GM12878 (cell line): ENCODE data around the gene ROR2. TPM values are rescaled to one million over a fixed set of nuclear protein-coding genes. Genes with fewer than 3 reads are reported as not detected.

Experiments
- ATAC-seq: fragments of 200-7000 bp; cut with Tn5 transposase; 3 replicates; pipeline ENCODE4 v1.9.1; 2020; ENCODE audit warnings: mild to moderate bottlenecking, moderate library complexity
- BruUV-seq: library from RNA; stranded (reverse); fragments of 400-500 nt; replicated peaks from 2 replicates; lab custom pipeline; 2021; lab: Mats Ljungman, UMichigan
- CTCF ChIA-PET: fragments of 300-600 bp; sonication (Branson Sonifier 250); formaldehyde crosslinking; extraction: SDS; loops from one replicate; lab custom pipeline; 2021; ENCODE audit warnings: inconsistent platforms; lab: Yijun Ruan, JAX
- POLR2A ChIA-PET: fragments of 350-600 bp; formaldehyde crosslinking; extraction: SDS; loops from one replicate; lab custom pipeline; 2021; ENCODE audit warnings: inconsistent platforms; lab: Charles Lee
- RAD21 ChIA-PET: fragments of 300-600 bp; sonication (Branson Sonifier 250); formaldehyde crosslinking; loops from one replicate; lab custom pipeline; 2023; ENCODE audit warnings: antibody characterized with exemption; ENCODE audit not compliant: unreplicated experiment; lab: Charles Lee
- SMC1A ChIA-PET: fragments of 300-600 bp; sonication (Branson Sonifier 250); formaldehyde crosslinking; loops from one replicate; lab custom pipeline; 2023; ENCODE audit not compliant: unreplicated experiment, uncharacterized antibody; lab: Charles Lee
- DNase-seq: peaks from one replicate; pipeline ENCODE4 v3.0.0-alpha.2; 2011; ENCODE audit warnings: low read depth, low spot score
- FAIRE-seq: peaks from 3 replicates; lab custom pipeline; 2011; peaks lifted over from hg19 to GRCh38; lab: Jason Lieb, UNC
- H2AFZ ChIP-seq: 2 replicates; pipeline ENCODE4 v1.6.0; 2011; ENCODE audit warnings: low read depth, low read length, control low read depth; ENCODE audit not compliant: control insufficient read depth
- H3K27ac ChIP-seq: 2 replicates; pipeline ENCODE4 v1.5.1; 2011; ENCODE audit warnings: control low read depth; ENCODE audit not compliant: control insufficient read depth, insufficient read depth
- H3K27me3 ChIP-seq, 2 experiments: replicated peaks in 1 of 2; 2 replicates each; pipeline versions ENCODE4 v1.6.0 to v1.6.1; 2011; ENCODE audit warnings: low read length in 1 of 2; ENCODE audit not compliant: control insufficient read depth in 2 of 2, insufficient read depth in 2 of 2
- H3K36me3 ChIP-seq, 2 experiments: 2 replicates each; pipeline ENCODE4 v1.5.1; 2011; ENCODE audit warnings: low read length in 1 of 2; ENCODE audit not compliant: control insufficient read depth in 2 of 2, insufficient read depth in 2 of 2
- H3K4me1 ChIP-seq: 2 replicates; pipeline ENCODE4 v1.6.1; 2011; ENCODE audit warnings: mild to moderate bottlenecking, low read length, moderate library complexity, mixed read lengths; ENCODE audit not compliant: control insufficient read depth, insufficient read depth
- H3K4me2 ChIP-seq: 2 replicates; pipeline ENCODE4 v1.6.0; 2011; ENCODE audit warnings: control low read depth; ENCODE audit not compliant: control insufficient read depth, insufficient read depth
- H3K4me3 ChIP-seq: fragments of 200-600 bp; sonication (generic); 2 replicates; pipeline ENCODE4 v1.5.1; 2016
- H3K79me2 ChIP-seq: 2 replicates; pipeline ENCODE4 v1.6.0; 2011; ENCODE audit warnings: low read length; ENCODE audit not compliant: control insufficient read depth, insufficient read depth
- H3K9ac ChIP-seq: 2 replicates; pipeline ENCODE4 v1.8.0; 2011; ENCODE audit warnings: low read length, control low read depth, mixed read lengths; ENCODE audit not compliant: control insufficient read depth, insufficient read depth
- H3K9me3 ChIP-seq: replicated peaks from 3 replicates; pipeline ENCODE4 v1.5.1; 2011; ENCODE audit warnings: mild to moderate bottlenecking, low read length; ENCODE audit not compliant: control insufficient read depth, insufficient read depth
- H4K20me1 ChIP-seq: 2 replicates; pipeline ENCODE4 v1.6.0; 2011; ENCODE audit not compliant: control insufficient read depth, insufficient read depth
- BACH1 ChIP-seq: fragments of 450-650 bp; IDR thresholded peaks from 2 replicates; pipeline ENCODE4 v1.6.1; 2017; ENCODE audit warnings: mild to moderate bottlenecking, borderline replicate concordance
- CTCF ChIP-seq, 3 experiments: IDR thresholded peaks in 2 of 3; conservative IDR thresholded peaks in 1 of 3; 2 replicates each; pipeline ENCODE4 v1.5.1; 2011; ENCODE audit warnings: low read depth in 3 of 3, low read length in 3 of 3, mild to moderate bottlenecking in 3 of 3, control low read depth in 2 of 3, moderate library complexity in 2 of 3, inconsistent platforms in 1 of 3, mixed read lengths in 1 of 3; ENCODE audit not compliant: control insufficient read depth in 2 of 3, insufficient read depth in 1 of 3; ENCODE audit errors: extremely low read depth in 1 of 3
- HDAC2 ChIP-seq: fragments of 200-600 bp; sonication (generic); IDR thresholded peaks from 2 replicates; pipeline ENCODE4 v1.6.1; 2017
- KAT2A ChIP-seq: conservative IDR thresholded peaks from 2 replicates; pipeline ENCODE4 v1.6.1; 2011; ENCODE audit warnings: low read depth, low read length; ENCODE audit not compliant: control insufficient read depth
- MEF2A ChIP-seq: IDR thresholded peaks from 2 replicates; pipeline ENCODE4 v1.6.1; 2011; ENCODE audit warnings: low read depth, mild to moderate bottlenecking, low read length, moderate library complexity; ENCODE audit not compliant: insufficient read depth
- PKNOX1 ChIP-seq: fragments of 450-650 bp; IDR thresholded peaks from 2 replicates; pipeline ENCODE4 v1.6.1; 2016; ENCODE audit warnings: mild to moderate bottlenecking
- RAD21 ChIP-seq: IDR thresholded peaks from 2 replicates; pipeline ENCODE4 v1.6.1; 2011; ENCODE audit warnings: mild to moderate bottlenecking, low read depth, low read length, moderate library complexity; ENCODE audit not compliant: insufficient read depth
- RFX5 ChIP-seq: IDR thresholded peaks from 2 replicates; pipeline ENCODE4 v1.6.1; 2011; ENCODE audit warnings: low read depth, low read length, improper control_type of control experiment
- SKIL ChIP-seq: fragments of 450-650 bp; IDR thresholded peaks from 2 replicates; pipeline ENCODE4 v1.6.1; 2017; ENCODE audit warnings: mild to moderate bottlenecking, low read depth, inconsistent platforms; ENCODE audit not compliant: poor library complexity, severe bottlenecking
- SMC3 ChIP-seq: IDR thresholded peaks from 2 replicates; pipeline ENCODE4 v1.6.1; 2011; ENCODE audit warnings: low read length, improper control_type of control experiment, borderline replicate concordance
- SPI1 ChIP-seq: IDR thresholded peaks from 2 replicates; pipeline ENCODE4 v1.6.1; 2011; ENCODE audit warnings: low read depth, mild to moderate bottlenecking, low read length, moderate library complexity, borderline replicate concordance; ENCODE audit not compliant: insufficient read depth
- SREBF1 ChIP-seq: IDR thresholded peaks from 2 replicates; pipeline ENCODE4 v1.6.1; 2012; ENCODE audit warnings: mild to moderate bottlenecking, low read length
- YY1 ChIP-seq: IDR thresholded peaks from 2 replicates; pipeline ENCODE4 v1.6.1; 2011; ENCODE audit warnings: low read depth, mild to moderate bottlenecking, low read length
- WGBS: methylation state at CpG from one replicate; pipeline ENCODE4 v1.1.6; 2016; ENCODE audit warnings: low lambda C conversion rate; ENCODE audit not compliant: insufficient replicate concordance, insufficient coverage; ENCODE audit errors: missing lambda C conversion rate; 5-methylcytosine and 5-hydroxymethylcytosine counted together
- in situ Hi-C: fragments of 300-500 bp; cut with MboI; formaldehyde crosslinking; loops from 9 replicates; pipeline ENCODE4 v1.14.3; 2018; ENCODE audit warnings: mixed read lengths
- intact Hi-C: fragments of 100-400 bp; cut with micrococcal nuclease; formaldehyde crosslinking; loops from one replicate; pipeline ENCODE4 v1.14.2; 2022; ENCODE audit not compliant: unreplicated experiment
- polyA plus RNA-seq, 11 experiments: library from polyadenylated mRNA; depleted of rRNA in 4 of 11; unstranded in 6 of 11; stranded (reverse) in 5 of 11; fragments of >200 nt; fragmentation: Nextera tagmentation in 4 of 11; fragmentation: Illumina TruSeq in 1 of 11; extraction: Ambion mirVana in 4 of 11; extraction: Trizol in 1 of 11; gene quantifications; 1 replicate in 1 of 11; 2 replicates in 10 of 11; pipeline versions ENCODE4 v1.2.1 to v1.2.3, GENCODE V29; 2011 to 2016; ENCODE audit warnings: inconsistent platforms in 2 of 11, missing spikeins in 2 of 11, low read depth in 1 of 11
- total RNA-seq, 4 experiments: library from RNA; depleted of rRNA in 3 of 4; stranded (reverse); fragments of >200 nt in 3 of 4; fragmentation: Illumina TruSeq in 1 of 4; extraction: Trizol in 1 of 4; gene quantifications; 2 replicates each; pipeline versions ENCODE4 v1.2.1 to v1.2.3, GENCODE V29; 2013 to 2021

The ROR2 gene
- total and polyA plus RNA-seq, 10 of the 15 experiments (the other 5 are each of a cell fraction or from before 2014, with no cell fraction given) = 0.03 to 0.05 TPM; not detected in 8

GRCh38 chr9:91681461-91682305 lies 268.3 kb downstream of the ROR2 start:
- no peak overlapping the region for H3K27ac ChIP-seq
- no peaks in the 10 kb centered on the region; the same call in 1 of the 2 replicates for H4K20me1 ChIP-seq
- H3K27me3 ChIP-seq = no peaks in the 10 kb centered on the region
- FAIRE-seq = no peak
- peaks cover 5% of the 10 kb centered on the region; the same call in 1 of the 2 replicates for H3K4me1 ChIP-seq
- H3K4me2 ChIP-seq = no peak overlapping the region
- H3K9me3 ChIP-seq = no peaks in the 10 kb centered on the region
- WGBS = 18% methylated on average over 43 of the region's 43 CpGs
- ChIA-PET POLR2A (no interaction called here), CTCF (interaction anchor here (1.2 to 2.2 kb wide), 2 partner anchors 40 to 766 kb away, joined by 3 to 10 read pairs; no protein-coding TSS in a partner anchor), RAD21 (no interaction called here), SMC1A (no interaction called here)
- H3K9ac ChIP-seq = no peak overlapping the region
- BruUV-seq = no TSS peak
- in situ Hi-C loops (no loop called here), intact Hi-C loops (loop anchor here (1.0 to 10.0 kb wide), 2 partner anchors 647 to 766 kb away; no protein-coding TSS in a partner anchor)
- H2AFZ ChIP-seq = no peak overlapping the region
- no peaks in the 10 kb centered on the region for H3K36me3 ChIP-seq
- ATAC-seq = peak; percentile 98
- H3K4me3 ChIP-seq = no peak overlapping the region
- TF ChIP-seq SREBF1 = no peak
- no peak for TF ChIP-seq KAT2A
- no peak for TF ChIP-seq HDAC2
- TF ChIP-seq MEF2A = no peak
- 0 out of 2 replicates have a peak, but pooled peaks have one; percentile 12 for TF ChIP-seq SPI1
- no peak for TF ChIP-seq RFX5
- peak; percentile 48; the same call in 1 of the 2 replicates for TF ChIP-seq YY1
- TF ChIP-seq CTCF (IDR thresholded peaks at IDR 0.05 in 2 of 3, conservative IDR thresholded peaks at IDR 0.05 in 1 of 3; ENCODE audit: control insufficient read depth in 2 of 3, extremely low read depth in 1 of 3, insufficient read depth in 1 of 3, low read depth in 3 of 3, low read length in 3 of 3) = peak; percentile 78 to 88 (median 79)
- TF ChIP-seq BACH1 = no peak
- TF ChIP-seq RAD21 = peak; percentile 66
- TF ChIP-seq SKIL = no peak
- TF ChIP-seq PKNOX1 = no peak
- TF ChIP-seq SMC3 = peak; percentile 60
- no peaks in the 10 kb centered on the region for H3K79me2 ChIP-seq
- DNase-seq = no peak
